MM.1S (cell line): Measurements from ENCODE around the gene PHLDB2.

ENCODE experiments used
- EZH2 ChIP-seq: fragments of 300-600 bp; sonication (generic); optimal IDR thresholded peaks from 2 replicates; pipeline ENCODE3; 2017; ENCODE audit warnings: low read depth, mild to moderate bottlenecking, antibody characterized with exemption, low read length, mixed read lengths
- EZH2phosphoT487 ChIP-seq: fragments of 300-600 bp; sonication (generic); IDR thresholded peaks from 2 replicates; pipeline ENCODE4 v1.6.1; 2018; ENCODE audit warnings: antibody characterized with exemption, low read length
- TF ChIP-seq, protein P1 (sequence below): fragments of 300-600 bp; sonication (generic); IDR thresholded peaks from 2 replicates; pipeline ENCODE4 v1.5.1; 2016; ENCODE audit warnings: antibody characterized with exemption, low read length, mixed read lengths

DNA sequence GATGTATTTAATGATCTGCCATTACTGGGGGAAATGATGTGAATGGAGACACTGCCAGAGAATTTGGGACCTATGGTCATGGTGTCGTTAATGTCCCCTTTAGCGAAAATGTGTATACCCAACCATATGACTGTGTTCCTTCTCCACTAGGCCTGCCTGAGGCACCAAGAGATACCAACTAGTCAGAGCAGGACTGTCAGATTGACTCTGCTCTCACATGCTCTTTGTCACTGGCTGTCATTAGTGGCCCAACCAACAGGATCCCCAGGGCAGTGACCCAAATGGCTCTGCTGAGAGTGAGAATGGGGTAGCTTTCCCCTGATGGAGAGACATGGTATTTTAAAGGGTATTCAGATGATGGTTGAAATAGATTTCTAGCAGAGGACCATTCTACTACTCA lies 142.5 kb downstream of the PHLDB2 start:
- TF ChIP-seq, protein P1, sequence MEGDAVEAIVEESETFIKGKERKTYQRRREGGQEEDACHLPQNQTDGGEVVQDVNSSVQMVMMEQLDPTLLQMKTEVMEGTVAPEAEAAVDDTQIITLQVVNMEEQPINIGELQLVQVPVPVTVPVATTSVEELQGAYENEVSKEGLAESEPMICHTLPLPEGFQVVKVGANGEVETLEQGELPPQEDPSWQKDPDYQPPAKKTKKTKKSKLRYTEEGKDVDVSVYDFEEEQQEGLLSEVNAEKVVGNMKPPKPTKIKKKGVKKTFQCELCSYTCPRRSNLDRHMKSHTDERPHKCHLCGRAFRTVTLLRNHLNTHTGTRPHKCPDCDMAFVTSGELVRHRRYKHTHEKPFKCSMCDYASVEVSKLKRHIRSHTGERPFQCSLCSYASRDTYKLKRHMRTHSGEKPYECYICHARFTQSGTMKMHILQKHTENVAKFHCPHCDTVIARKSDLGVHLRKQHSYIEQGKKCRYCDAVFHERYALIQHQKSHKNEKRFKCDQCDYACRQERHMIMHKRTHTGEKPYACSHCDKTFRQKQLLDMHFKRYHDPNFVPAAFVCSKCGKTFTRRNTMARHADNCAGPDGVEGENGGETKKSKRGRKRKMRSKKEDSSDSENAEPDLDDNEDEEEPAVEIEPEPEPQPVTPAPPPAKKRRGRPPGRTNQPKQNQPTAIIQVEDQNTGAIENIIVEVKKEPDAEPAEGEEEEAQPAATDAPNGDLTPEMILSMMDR: no peak
- TF ChIP-seq EZH2phosphoT487 (no peak), EZH2 (no peak)
